ENCODE measurements around the gene ZNF534.

DNA sequence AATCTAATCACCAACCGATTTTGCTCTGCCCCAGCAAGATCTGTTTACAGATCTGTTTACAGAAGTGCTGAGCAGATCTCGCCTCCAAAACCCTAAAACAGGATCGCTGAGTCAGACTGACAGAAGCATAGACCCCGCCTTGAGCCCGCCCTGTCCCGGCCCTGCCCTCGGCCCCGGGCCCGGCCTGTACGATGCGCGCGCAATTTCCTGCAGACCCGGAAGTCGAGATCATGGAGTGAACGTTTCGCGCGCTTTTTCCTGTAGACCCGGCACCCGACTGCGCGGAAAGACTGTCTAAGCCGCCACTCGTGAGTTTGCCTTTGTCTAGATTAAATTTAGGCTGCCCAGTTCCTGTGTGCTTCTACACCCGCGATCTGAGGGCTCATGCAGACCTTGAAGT, at the start of gene ZNF534:
- no peak for TF ChIP-seq CTCF (IDR thresholded peaks at IDR 0.05; ENCODE audit: insufficient read depth, low read length, poor library complexity, severe bottlenecking)
- no peak for TF ChIP-seq EZH2phosphoT487 (conservative IDR thresholded peaks at IDR 0.05; ENCODE audit: low read length)
